T-helper 9 cell (primary cell): Measurements from ENCODE around the gene DPH5.
"Not testable (repeated sequence)": the region's sequence is repeated elsewhere in the genome, so short reads cannot be mapped to it uniquely, and the experiment has no call there.

Source experiments
- DNase-seq: peaks from one replicate; pipeline ENCODE4 v3.0.0-alpha.2; 2020

Gene DPH5

GRCh38 chr1:100982793-100983192 is 42.8 kb downstream of the DPH5 start:
- no peak for DNase-seq

GRCh38 chr1:100979631-100980030 is 46.0 kb downstream of the DPH5 start:
- DNase-seq = no peak

DNA sequence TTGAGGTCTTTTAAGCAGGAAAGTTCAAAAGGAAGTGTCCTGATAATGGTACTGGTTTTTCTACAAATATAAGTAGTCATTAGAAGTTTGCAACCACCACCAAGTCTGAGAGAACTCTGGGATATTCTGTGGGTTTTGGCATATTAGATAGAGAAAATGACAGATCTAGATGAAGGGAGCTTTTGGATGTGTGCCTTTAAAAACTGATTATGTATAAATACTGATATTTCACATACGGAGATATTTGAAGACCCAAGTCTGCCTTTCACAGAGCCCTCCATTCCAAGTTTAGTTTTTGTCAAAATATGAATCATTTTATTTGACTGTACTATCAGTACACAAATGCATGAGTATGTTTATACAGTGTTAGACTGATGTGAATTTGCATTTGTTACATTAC is 48.6 kb downstream of the DPH5 start:
- DNase-seq = no peak

GRCh38 chr1:100972185-100972584 is 53.4 kb downstream of the DPH5 start:
- no peak for DNase-seq

DNA sequence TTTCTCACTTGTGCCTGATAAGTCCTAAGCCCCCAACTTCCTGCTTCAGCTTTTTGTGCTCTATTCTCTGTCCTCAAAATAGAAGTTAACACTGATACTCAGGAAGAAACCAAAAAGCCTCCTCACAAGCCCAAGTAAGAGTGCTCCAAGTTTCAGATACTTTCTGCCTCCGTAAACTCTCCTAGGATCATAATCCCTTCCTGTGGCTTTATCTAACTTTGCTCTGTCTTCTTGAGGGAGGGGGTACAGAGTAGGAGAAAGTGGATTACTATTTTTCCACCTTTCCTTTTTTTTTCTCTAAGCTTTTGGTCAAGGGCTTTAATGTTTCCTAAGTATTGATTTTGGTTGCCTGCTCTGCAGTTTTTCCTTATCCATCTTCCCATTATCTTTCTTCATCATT is 54.6 kb downstream of the DPH5 start:
- DNase-seq = no peak

- no peak for DNase-seq
Measured at GRCh38 chr1:100969327-100969726, 56.3 kb downstream of the DPH5 start.

DNA sequence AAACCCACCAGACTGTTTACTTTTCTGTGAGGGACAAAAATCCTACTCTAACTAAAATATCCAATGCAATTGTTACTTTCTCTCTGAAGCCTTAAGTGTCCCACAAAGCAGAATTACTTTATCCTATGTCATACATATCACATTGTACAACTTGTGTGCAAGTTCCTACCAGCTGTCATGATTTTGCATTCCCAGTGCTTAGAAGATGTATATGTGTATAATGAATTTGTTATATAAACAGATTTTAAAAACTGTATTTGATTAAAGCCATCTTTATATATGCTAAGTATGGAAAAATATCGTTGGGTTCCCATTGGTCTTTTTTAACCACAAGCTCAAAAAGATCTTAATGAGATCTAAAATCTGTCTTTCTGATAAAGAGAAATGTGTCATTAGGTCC is 57.0 kb downstream of the DPH5 start:
- no peak for DNase-seq

DNA sequence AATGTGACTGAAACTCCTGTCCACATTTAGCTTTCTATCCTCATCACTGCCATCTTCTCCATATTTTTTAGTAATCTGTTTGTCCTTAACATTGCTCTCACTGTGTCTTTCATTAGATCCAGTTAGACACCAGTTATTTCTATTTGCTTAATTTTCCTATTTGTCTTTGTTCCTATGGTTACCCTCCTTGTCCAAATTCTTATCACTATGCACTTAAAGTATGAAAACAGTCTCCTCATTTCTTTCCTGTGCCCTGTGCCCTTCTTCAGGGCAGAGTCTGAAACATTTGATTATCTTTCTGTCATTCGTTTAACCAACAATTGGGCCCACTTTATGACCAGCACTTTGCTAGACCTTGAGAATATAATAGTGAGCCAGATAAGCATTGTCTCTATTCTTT is 65.5 kb downstream of the DPH5 start:
- DNase-seq = no peak

- DNase-seq = no peak
Measured at GRCh38 chr1:100959502-100960060, 66.0 kb downstream of the DPH5 start.

GRCh38 chr1:100955322-100955721 is 70.3 kb downstream of the DPH5 start:
- DNase-seq = no peak

- DNase-seq = no peak
Measured at GRCh38 chr1:100953960-100954730, 71.4 kb downstream of the DPH5 start.

DNA sequence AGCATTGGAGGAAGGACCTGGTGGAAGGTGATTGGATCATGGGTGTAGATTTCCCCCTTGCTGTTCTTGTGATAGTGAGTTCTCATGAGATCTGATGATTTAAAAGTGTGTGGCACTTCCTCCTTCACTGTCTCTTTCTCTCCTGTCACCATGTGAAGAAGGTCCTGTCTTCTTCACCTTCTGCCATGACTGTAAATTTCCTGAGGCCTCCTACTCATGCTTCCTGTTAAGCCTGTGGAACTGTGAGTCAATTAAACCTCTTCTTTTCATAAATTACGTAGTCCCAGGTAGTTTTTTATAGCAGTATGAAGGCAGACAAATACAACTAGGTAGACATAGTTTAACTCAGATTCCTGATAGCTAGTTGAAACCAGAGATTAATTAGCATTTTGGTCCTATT is 72.6 kb downstream of the DPH5 start:
- not testable (repeated sequence) for DNase-seq

- DNase-seq = no peak
Measured at GRCh38 chr1:100952104-100952745, 73.4 kb downstream of the DPH5 start.

DNA sequence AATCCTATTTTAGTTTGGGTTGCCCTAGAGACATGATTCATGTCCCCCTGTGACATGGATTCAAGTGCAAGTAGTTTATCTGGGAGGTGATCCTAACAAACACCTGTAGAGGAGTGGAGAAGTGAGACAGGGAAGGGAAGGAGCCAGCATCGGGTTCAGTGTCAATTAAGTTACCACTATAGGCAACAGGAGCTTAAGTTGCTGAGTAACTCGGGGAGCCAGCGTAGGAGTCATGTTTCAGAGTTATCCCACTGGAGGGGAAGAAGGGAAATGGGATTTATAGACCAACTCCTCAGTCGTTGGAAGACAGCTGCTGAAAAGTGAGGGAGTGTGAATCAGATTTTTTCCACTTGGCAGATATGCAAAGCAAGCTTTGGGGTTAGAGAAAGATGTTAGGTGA is 74.8 kb downstream of the DPH5 start:
- no peak for DNase-seq

DNA sequence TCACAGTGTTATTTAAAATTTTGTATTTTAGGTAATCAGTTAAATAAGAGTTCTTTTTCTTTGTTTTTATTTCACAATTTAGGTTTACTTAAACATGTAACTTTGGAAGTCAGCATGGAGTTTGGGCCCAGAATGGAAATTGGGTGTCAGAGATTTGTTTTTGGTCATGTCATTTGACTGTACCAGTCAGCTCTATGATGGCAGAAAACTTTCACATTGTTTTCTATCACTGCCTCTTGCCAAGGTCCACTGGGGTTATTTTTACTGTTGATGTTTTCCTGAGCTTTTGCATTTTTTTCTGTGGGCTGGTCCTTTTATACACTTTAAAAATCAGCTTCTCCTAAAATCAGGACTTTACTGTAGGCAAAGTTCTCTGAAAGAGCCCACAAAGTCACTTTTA is 75.2 kb downstream of the DPH5 start:
- no peak for DNase-seq

GRCh38 chr1:100949515-100950158 is 75.9 kb downstream of the DPH5 start:
- peak; percentile 51 for DNase-seq

DNA sequence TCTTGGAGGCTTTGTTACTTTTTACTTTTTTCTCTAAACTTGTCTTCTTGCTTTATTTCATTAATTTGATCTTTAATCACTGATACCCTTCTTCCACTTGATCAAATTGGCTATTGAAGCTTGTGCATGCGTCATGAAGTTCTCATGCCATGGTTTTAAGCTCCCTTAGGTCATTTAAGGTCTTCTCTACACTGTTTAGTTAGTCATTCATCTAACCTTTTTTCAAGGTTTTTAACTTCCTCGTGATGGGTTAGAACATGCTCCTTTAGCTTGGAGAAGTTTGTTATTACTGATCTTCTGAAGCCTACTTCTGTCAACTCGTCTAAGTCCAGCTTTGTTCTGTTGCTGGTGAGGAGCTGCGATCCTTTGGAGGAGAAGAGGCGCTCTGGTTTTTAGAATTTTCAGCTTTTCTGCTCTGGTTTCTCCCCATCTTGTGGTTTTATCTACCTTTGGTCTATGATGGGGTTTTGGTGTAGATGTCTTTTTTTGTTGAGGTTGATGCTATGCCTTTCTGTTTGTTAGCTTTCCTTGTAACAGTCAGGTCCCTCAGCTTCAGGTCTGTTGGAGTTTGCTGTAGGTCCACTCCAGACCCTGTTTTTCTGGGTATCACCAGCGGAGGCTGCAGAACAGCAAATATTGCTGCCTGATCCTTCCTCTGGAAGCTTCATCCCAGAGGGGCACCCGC is 76.7 kb downstream of the DPH5 start:
- not testable (repeated sequence) for DNase-seq

- not testable (repeated sequence) for DNase-seq
Measured at GRCh38 chr1:100947816-100948215, 77.8 kb downstream of the DPH5 start.

- DNase-seq = not testable (repeated sequence)
Measured at GRCh38 chr1:100946064-100946463, 79.5 kb downstream of the DPH5 start.

GRCh38 chr1:100943533-100943932 is 82.1 kb downstream of the DPH5 start:
- no peak for DNase-seq

DNA sequence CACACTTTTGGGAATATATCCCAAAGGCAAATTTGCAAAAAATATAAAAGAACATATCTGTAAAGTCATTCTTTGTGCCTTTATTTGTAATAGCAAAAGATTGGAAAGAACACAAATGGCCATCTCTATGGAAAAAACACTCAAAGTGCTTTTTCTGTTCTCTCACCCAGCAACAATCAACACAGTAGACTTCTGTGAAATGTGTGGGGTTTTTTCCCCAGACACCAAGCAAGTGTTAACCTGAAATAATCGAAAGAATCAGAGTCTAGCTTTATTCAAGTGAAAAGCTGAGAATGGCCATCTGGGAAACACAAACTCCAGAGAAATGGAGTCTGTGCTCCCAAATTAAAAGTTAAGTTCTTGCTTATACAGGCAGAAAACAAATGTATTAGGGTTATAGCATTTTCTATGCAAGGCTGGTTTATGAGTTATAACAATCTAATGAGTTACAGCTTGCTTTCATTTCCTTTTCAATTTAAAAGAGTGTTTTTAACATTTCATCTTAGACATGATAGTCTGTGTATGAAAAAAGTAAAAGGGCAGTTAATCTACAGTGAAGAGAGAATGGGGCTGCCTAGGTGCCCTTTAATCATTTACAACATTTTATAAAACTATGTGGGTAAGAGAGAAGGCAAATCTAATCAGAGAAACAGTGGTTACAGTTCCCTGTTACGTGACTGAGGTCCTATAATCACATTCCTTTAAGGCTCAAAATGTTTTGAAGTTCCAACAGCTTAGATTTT is 83.1 kb downstream of the DPH5 start:
- no peak for DNase-seq

- no peak for DNase-seq
Measured at GRCh38 chr1:100941580-100942216, 83.9 kb downstream of the DPH5 start.
